A549 treated with CORT108297 at 1 μM for 4 hours (cell line): ENCODE data around the gene AK6. TPM values are rescaled to one million over a fixed set of nuclear protein-coding genes. Genes with fewer than 3 reads are reported as not detected.

ENCODE experiments used
- total RNA-seq: library from RNA; stranded (reverse); fragments of 200-300 nt; extraction: Qiagen RNA extraction; gene quantifications from 5 replicates; pipeline ENCODE4 v1.2.3, GENCODE V29; 2022

AK6 gene
- total RNA-seq = 42.8 to 56.0 TPM (median 49.7 TPM) in 5 replicates

GRCh38 chr5:69369340-69370121, at the start of gene AK6, which contains the start of the genes RAD17 and TAF9:
TSS of gene AK6 (minus strand) at chr5:69369520. CDS start at chr5:69369490, 30 bp downstream.
TSS of gene RAD17 (plus strand) at chr5:69369818. CDS start at chr5:69372209, 2,391 bp downstream.
TSS of gene TAF9 (minus strand) at chr5:69369520. CDS start at chr5:69365737, 3,783 bp downstream.

GRCh38 chr5:69414885-69415583, 45.7 kb upstream of the AK6 start, which contains the start of gene MARVELD2:
TSS of gene MARVELD2 (plus strand) at chr5:69415116. CDS start at chr5:69419386, 4,270 bp downstream.

Other genes starting within 250 kb of the AK6 start
- 256 to 306 TPM (median 276 TPM) in 5 replicates for gene CCNB1, start 202.4 kb downstream of the AK6 start, total RNA-seq
- gene CENPH, start 179.9 kb downstream of the AK6 start, total RNA-seq = 25.5 to 30.0 TPM (median 27.5 TPM) in 5 replicates
- gene CDK7, start 134.6 kb downstream of the AK6 start, total RNA-seq = 58.0 to 75.6 TPM (median 62.5 TPM) in 5 replicates
- 3.7 to 4.0 TPM (median 3.7 TPM) in 5 replicates for gene CCDC125, start 36.7 kb downstream of the AK6 start, total RNA-seq
- 120 to 143 TPM (median 124 TPM) in 5 replicates for gene TAF9, start within 50 bp of the AK6 start, total RNA-seq
- 15.4 to 19.6 TPM (median 17.1 TPM) in 5 replicates for gene RAD17, start 298 bp upstream of the AK6 start, total RNA-seq
- 1.9 to 3.2 TPM (median 2.2 TPM) in 5 replicates for gene MARVELD2, start 45.6 kb upstream of the AK6 start, total RNA-seq
- gene OCLN, start 123.3 kb upstream of the AK6 start, total RNA-seq = 9.0 to 13.9 TPM (median 10.3 TPM) in 5 replicates
- 32.5 to 42.7 TPM (median 33.6 TPM) in 5 replicates for gene GTF2H2C, start 190.7 kb upstream of the AK6 start, total RNA-seq